Kidney epithelial cell (primary cell): Measurements from ENCODE around the gene DGKG. TPM values are rescaled to one million over a fixed set of nuclear protein-coding genes. Genes with fewer than 3 reads are reported as not detected.
A peak's percentile ranks its signal among the peaks of the same experiment; 100 is the strongest.

ENCODE experiments used
- DNase-seq: peaks from one replicate; pipeline ENCODE4 v3.0.0-alpha.2; 2010; ENCODE audit warnings: low read depth
- H3K27me3 ChIP-seq: 2 replicates; pipeline ENCODE4 v1.6.0; 2011; ENCODE audit warnings: low read length; ENCODE audit not compliant: control insufficient read depth, insufficient read depth
- H3K36me3 ChIP-seq: 2 replicates; pipeline ENCODE4 v1.5.1; 2011; ENCODE audit warnings: low read length; ENCODE audit not compliant: control insufficient read depth, insufficient read depth
- H3K4me3 ChIP-seq: 2 replicates; pipeline ENCODE4 v1.5.1; 2011; ENCODE audit warnings: low read depth, mild to moderate bottlenecking, control low read depth, low read length
- total RNA-seq: library from RNA; depleted of rRNA; stranded (reverse); fragments of >200 nt; gene quantifications from 2 replicates; pipeline ENCODE4 v1.2.3, GENCODE V29; 2015
- TF ChIP-seq, protein P1 (sequence below): IDR thresholded peaks from 2 replicates; pipeline ENCODE4 v1.5.1; 2011; ENCODE audit warnings: mild to moderate bottlenecking, moderate library complexity, low read length, control low read depth, inconsistent platforms; ENCODE audit not compliant: insufficient read depth, poor library complexity, severe bottlenecking

The DGKG gene
- total RNA-seq, 1 donor from 2014 or later, result 0.04 TPM

DNA sequence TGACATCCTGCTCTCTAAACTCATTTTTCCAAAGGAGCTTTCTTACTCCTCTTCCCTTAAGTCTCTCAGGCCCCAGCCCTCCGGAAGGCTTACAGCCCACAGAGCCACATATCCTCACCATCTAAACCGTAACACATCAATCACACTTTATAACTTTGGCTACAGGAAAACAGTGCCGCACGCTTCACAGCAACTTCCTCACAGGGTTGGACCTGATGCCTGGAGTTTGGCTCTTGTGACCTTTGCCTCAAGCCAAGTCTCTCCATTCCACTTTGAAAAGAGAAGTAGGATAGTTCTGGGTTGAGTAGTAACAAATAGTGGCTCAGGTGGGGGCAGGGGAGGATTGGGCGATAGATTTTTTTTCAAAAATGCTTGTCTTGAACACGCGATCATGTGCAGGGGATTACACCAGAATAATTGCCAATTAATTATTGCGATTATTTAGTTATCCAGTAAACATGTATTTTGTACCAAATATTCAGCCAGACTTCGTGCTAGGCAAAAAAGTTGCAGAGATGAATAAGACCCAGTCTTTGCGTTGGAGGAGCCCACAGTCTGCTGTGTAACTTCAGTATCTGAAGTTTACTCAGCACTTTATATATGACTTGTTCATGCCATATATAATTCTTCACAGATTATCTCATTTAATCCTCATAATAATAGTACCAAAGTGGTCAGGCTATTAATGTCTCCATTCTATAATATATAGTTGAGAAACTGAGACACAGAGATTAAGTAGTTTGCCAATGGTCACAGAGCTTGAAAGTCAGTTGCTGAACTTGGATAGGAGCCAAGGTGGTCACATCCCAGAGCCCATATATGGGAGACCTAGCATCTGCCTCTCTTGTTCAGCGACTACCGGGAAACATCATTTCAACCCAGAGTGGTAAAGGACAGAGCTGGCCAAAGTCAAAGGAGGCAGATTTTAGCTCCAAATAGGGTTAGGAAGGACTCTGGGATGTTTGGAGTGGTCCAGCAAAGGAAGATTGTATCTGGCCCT is 250.8 kb downstream of the DGKG start:
- peaks cover 2% of the 10 kb centered on the region for H3K27me3 ChIP-seq
- no peak overlapping the region for H3K4me3 ChIP-seq
- no peaks in the 10 kb centered on the region for H3K36me3 ChIP-seq
- DNase-seq, result no peak
- TF ChIP-seq, protein P1, sequence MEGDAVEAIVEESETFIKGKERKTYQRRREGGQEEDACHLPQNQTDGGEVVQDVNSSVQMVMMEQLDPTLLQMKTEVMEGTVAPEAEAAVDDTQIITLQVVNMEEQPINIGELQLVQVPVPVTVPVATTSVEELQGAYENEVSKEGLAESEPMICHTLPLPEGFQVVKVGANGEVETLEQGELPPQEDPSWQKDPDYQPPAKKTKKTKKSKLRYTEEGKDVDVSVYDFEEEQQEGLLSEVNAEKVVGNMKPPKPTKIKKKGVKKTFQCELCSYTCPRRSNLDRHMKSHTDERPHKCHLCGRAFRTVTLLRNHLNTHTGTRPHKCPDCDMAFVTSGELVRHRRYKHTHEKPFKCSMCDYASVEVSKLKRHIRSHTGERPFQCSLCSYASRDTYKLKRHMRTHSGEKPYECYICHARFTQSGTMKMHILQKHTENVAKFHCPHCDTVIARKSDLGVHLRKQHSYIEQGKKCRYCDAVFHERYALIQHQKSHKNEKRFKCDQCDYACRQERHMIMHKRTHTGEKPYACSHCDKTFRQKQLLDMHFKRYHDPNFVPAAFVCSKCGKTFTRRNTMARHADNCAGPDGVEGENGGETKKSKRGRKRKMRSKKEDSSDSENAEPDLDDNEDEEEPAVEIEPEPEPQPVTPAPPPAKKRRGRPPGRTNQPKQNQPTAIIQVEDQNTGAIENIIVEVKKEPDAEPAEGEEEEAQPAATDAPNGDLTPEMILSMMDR, result no peak

DNA sequence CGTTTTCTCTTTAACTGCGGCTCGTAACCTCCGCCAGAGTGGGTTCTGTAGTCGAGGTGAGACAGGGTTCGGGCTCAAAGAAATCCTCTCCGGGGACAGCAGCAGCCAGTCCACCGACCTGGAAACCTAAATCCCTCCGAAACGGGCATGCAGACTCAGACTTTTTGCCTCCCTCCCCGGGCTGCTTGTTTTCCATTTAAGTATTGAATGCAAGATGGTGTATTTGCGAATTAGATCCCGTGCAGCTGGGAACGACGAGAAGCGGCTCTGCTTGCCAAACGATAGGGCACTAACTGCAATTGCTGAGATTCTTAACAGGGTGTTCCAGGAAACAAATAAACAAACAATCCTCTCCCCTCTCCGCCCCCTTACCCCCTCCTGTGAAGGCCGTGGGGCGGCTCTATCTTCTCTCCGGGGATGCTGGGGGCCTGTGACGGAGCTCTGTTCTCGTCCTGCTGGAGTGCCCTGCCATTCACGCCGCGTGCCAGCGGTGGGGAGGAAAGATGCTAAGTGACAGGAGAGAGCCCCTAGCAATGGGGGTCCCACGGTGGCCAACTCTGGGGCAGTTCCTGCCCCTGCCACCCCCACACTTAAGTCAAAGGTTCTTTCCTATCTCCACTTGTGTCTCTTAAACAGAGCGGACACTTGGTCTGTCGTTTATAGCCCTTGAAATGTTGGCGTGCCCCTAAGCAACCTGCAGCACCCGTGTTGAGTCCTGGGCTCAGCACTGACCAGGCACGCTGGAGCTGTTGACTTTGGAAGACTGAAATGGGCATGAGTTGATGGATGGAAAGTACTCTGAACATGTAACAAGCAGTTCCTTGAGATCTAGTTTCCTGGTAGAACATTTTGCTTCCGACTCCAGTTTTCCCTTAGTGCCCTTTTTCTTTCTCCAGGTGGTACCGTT is 251.9 kb downstream of the DGKG start:
- Histone ChIP-seq H3K4me3 (peak overlapping the region; percentile 56), H3K36me3 (no peaks in the 10 kb centered on the region), H3K27me3 (peaks cover 2% of the 10 kb centered on the region)
- no peak for DNase-seq
- TF ChIP-seq, protein P1, result no peak

DNA sequence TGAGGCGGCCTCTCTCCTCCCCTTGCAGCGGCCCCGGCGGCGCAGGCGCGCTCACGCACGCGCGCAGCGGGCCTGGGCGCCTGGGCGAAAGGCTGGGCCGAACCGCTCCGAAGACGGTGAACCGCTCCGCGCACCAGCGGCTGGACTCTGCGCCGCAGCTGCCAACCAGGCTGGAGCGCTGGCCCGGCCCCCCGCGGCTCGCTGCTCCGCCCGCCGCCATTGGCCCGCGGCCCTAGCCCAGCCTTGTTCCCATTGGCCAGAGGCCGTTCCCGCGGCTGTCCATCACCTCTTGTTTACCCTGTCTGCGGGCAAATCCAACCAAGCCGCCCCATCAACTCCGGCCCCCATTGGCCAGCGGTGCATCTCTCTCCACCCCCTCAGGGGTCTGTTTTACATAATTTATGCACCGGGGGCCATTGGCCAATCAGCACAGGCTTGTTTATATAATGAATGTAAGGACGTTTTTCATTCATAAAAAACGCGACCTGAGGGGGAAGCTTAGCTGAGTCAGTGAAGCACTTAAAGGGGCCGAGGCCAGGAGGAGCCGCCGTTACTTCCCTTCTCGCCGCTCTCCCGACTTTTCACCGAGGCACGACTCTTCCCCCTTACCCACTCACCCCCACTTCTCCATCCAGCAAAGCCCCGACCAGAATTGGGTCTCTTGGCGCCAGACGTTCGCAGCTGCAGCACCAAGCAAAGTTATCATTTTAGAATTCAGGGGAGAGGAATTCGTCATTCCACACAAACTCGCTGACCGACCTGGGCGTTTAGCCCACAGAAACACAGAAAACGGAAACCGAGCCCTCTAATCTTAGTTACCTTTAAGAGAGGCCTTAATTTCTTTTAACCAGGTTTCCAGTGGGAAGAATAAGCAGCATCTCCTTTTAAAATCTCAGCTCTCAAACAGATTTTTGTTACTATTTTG is 252.8 kb downstream of the DGKG start, which contains the start of gene ETV5:
Gene ETV5 (minus strand): TSS at position 149 of the 925 bp plus-strand sequence. CDS start 3,221 bp downstream, outside the sequence.
- TF ChIP-seq, protein P1, result no peak
- Histone ChIP-seq H3K4me3 (peak within 1 kb of the TSS; percentile 80), H3K36me3 (no peaks in the 10 kb centered on the region), H3K27me3 (peaks cover 2% of the 10 kb centered on the region)
- DNase-seq, result peak; percentile 99

DNA sequence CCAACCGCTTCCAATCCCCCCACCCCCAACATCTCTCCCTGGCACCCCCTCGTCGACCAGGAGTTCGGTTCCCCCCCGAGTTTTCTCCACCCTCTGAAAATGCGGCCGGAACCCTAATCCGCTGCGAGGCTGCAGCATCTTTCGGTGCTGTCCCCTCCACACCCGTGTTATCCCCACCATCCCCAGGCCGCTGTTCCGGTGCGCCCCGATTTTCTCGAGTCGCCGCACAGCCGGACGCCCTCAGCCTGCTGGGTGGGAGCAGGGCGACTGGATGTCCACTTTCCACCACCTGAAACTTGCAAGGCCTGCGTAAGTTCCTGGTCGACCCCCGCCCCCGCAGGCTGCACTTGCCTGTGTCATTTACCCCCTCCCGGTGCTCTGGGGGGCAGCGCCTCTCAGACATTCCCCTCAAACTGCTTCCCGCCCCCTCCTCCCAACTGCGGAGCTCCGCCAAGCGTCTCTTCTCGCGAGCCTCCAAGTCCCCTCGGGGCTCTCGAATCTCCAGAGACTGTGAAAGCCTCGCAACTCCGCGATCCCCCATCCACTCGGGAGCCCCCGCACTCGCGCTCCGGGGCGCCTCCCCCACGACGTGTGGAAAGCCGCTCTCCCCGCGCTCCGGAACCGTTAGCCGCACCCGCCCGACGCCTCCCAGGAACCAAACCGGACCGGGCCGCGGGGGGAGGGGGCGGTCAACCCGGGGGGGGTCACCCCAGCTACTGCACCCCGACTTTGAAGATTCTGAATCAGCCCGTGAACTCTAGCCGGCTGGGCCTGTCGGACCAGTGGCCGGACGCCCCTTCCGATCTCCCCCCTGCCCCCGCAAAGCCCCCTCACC is 253.7 kb downstream of the DGKG start:
- H3K4me3 ChIP-seq, result peak overlapping the region; percentile 80
- H3K27me3 ChIP-seq, result no peaks in the 10 kb centered on the region
- H3K36me3 ChIP-seq, result no peaks in the 10 kb centered on the region
- DNase-seq, result no peak
- TF ChIP-seq, protein P1, result no peak
